GM18873 (cell line): ENCODE data around the gene CST9.
A peak's percentile ranks its signal among the peaks of the same experiment; 100 is the strongest.
"Not testable (repeated sequence)": the region's sequence is repeated elsewhere in the genome, so short reads cannot be mapped to it uniquely, and the experiment has no call there.

Source experiments
- ATAC-seq: cut with Tn5 transposase; IDR thresholded peaks from one replicate; pipeline ENCODE4 v1.9.1; 2021; ENCODE audit warnings: mild to moderate bottlenecking, moderate library complexity, moderate number of reproducible peaks; ENCODE audit not compliant: unreplicated experiment, low FRiP score

The CST9 gene

DNA sequence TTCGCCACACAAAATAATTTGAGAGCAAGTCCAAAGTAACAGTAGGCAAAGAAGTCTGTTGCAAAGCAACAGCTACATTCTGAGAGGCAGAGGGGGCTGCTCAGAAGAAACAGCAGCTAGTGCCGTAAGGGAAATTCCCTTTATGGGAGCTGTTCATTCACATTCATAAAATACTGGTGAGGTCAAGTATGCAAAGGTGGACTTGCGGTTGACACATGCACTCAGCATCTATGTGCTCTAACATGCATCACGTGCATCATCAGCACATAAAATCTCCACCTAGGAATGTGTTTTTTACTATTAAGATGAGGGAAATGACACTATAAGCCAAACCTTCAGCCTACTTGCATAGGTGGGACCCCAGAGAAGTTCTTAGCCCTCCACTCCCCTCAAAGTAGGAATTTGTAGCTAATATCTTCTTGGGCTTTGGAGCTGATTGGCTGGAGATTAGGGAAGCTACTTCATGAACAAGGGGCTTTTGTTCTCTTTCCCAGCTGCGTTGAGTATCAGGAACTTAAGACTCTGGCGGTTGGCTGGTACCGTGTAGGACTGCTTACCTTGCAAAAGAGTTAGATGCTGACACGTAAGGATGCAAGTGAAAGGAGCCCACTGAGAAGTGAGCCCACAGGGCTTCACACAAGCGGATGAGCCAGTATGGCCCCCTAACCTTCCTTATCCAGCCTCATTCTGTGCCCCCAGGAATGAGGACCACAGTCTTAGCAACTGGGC lies 19.7 kb upstream of the CST9 start:
- ATAC-seq: no peak

DNA sequence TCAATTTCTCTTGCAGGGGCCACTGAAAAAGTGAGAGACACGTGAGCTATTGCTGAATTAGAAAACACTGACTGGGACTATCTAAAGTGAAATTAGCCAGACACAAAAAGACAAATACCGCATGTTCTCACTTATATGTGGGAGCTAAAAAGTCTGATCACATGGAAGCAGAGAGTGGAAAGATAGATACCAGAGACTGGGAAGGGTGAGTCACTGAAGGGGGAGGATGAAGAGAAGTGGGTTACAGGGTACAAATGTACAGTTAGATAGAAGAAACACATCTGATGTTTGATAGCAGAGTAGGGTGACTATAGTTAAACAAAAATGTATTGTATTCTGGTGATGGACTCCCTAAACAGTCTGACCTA lies 18.6 kb upstream of the CST9 start:
- ATAC-seq: no peak

DNA sequence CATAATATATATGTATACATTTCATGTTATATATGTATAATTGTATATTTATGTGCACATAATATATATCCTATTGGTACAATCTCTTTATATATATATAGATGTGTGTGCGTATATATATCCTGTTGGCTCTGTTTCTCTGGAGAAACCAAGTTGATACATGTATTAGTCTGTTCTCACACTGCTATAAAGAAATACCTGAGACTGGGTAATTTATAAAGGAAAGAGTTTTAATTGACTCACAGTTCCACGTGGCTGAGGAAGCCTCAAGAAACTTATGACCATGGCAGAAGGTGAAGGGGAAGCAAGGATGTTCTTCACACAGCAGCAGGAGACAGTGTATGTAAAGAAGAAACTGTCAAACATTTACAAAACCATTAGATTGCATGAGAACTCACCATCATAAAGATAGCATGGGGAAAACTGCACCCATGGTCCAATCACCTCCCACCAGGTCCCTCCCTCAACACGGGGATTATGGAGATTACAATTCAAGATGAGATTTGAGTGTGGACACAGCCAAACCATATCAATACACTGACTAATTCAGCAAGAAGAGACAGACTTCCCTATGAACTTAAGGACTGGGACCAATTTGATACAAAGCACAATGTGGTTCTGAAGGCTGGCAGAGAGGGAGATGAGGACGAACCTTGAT lies 18.1 kb upstream of the CST9 start:
- no peak for ATAC-seq

DNA sequence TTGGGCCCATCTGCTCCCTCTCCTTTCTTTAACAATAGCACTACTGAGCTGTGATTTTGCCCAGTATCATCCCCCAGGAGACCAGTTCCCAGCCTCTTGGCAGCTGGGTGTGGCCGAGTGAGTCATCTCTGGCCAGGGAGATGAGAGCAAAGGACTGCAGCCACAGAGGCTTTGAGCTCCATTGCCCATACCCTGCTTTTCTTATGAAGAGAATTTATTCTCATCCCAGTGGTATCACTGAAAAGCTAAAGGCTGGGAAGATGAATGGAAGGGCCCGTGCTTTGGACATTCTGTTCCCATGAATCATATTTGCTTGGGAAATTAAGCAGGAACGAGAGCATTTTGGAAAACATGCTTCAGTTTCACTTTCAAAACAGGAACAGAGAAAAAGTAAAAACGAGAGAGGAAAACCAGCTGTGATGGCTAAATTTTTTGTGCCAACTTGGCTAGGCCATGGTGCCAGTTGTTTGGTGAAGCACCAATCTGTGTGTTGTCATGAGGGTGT lies 17.2 kb upstream of the CST9 start:
- no peak for ATAC-seq

DNA sequence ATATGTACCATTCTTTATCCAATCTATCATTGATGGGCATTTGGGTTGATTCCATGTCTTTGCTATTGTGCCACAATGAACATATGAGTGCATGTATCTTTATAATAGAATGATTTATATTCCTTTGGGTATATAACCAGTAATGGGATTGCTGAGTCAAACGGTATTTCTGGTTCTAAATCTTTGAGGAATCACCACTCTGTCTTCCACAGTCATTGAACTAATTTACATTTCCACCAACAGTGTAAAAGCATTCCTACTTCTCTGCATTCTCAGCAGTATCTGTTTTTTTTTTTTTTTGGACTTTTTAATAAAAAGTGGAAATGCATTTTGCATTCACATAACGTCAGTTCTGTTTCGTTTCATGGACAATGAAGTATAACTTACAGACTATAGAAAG lies 16.7 kb upstream of the CST9 start:
- ATAC-seq: not testable (repeated sequence)

DNA sequence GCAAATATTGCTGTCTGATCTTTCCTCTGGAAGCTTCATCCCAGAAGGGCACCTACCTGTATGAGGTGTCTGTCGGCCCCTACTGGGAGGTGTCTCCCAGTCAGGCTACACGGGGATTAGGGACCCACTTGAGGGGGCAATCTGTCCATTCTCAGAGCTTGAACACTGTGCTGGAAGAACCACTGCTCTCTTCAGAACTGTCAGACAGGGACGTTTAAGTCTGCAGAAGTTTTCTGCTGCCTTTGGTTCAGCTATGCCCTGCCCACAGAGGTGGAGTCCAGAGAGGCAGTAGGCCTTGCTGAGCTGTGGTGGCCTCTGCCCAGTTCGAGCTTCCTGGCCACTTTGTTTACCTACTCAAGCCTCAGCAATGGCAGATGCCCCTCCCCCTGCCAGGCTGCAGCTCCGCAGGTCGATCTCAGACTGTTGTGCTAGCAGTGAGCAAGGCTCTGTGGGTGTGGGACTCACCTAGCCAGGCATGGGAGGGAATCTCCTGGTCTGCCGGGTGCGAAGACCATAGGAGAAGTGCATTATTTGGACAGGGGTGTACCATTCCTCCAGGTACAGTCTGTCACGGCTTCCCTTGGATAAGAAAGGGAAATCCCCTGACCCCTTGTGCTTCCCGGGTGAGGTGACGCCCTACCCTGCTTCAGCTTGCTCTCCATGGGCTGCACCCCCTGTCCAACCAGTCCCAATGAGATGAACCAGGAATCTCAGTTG lies 15.1 kb upstream of the CST9 start:
- not testable (repeated sequence) for ATAC-seq

DNA sequence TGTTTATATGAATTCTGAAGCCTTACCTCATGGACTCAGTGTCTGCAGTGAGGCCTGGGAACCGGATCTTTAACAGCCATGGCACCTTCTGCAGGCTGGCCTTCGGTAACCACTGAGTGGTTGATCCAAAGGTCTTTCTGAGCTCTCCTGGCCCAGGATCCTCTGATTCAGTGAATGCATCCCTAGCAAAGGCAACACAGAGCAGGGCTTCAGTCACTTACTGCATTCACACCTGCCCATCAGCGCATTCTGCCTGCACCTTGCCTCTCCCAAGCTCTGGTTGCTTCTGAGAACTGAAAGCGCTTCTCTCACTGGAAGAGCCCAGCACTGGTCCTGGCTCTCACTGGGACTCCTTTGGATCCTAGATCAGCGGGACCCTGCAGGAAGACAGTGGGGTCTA lies 8.4 kb upstream of the CST9 start:
- ATAC-seq: no peak

DNA sequence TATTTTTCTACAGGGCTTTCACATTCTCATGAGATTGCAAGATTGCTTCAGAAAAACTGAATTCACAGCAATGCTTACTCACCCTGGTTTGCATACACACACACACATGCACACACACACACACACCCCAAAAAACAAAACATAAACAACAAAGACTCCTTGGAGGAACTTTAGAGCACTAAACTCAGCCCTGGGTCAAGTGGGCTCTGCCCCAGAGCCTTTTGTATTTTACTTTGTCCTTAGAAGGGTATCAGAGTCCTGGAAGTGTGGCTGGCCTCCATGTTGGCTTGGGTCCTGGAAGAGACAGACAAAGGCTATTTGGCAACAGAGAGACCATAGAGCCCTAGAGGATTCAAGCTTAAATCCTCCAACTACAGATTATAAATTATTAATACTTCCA lies 8.0 kb upstream of the CST9 start:
- no peak for ATAC-seq

DNA sequence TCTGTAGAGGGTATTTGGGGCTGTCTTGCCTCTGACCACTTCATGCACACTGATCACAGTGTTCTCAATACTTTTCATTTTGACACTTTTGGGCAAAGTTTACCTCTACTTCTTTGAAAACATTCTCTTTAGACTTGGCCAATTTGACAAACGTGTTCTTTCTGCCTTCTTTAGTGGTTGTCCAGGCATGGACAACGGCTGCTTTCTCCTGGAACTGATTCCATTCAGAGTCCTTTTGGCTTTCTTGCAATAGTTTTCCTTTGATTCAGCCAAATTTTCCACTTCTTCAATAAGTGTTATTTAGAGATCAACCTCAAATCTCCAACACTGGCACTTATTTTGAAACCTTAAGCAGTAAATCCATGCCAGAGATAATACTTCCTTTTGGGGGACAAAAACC lies 6.7 kb upstream of the CST9 start:
- ATAC-seq: no peak

DNA sequence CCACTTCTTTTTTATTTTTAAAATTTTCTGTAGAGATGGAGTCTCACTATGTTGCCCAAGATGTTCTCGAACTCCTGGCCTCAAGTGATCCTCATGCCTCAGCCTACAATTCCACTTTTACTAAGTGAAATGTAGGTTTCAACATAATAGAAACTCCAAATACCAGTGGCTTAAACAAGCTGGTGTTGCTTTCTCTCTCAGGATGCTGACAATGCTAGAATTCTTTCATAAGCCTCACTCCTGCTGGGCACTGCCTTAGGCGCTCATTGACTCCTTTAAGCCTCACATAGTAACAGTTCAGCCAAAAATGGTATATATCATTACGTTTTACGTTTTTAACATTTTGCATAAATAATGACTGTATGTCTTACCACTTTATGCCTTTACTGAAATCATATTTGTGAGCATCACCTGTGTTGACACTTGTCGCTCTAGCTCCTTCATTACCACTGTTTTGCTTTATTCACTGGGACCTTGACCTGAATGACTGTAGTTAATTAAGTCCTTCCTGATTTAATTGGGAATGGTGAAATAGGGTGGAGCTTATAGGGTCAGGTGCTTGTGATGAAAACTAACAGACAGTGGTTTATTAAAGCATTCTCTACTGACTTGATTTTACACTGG lies 3.9 kb upstream of the CST9 start:
- ATAC-seq: no peak

DNA sequence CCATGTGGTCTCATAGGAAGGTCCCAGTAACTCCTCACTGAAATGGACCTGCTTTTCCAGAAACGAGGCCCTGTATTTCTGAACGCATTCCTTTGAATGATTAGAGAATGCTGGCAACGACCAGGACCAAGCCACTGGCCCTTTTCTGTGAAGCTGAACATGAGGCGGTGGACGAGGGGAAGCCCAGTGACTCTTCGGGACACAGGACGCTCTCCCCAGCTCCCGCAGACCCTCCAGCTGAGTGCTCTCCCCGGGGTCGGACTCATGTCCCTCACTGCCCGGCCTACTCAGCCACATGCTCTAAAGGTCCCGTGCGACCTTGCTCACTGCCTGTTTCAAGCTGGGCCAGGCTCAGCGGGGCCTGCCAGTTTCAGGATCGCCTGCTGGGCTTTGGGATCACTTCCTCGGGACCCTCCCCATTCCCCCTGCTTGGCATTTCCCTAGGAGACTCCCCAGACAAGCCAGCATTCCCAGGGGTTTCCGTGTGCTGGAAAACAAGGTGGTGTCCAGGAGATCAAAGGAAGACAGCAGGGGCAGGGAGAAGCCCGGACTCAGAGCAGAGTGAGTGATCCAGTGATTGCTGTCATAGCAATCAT lies 2.6 kb upstream of the CST9 start:
- ATAC-seq: no peak

DNA sequence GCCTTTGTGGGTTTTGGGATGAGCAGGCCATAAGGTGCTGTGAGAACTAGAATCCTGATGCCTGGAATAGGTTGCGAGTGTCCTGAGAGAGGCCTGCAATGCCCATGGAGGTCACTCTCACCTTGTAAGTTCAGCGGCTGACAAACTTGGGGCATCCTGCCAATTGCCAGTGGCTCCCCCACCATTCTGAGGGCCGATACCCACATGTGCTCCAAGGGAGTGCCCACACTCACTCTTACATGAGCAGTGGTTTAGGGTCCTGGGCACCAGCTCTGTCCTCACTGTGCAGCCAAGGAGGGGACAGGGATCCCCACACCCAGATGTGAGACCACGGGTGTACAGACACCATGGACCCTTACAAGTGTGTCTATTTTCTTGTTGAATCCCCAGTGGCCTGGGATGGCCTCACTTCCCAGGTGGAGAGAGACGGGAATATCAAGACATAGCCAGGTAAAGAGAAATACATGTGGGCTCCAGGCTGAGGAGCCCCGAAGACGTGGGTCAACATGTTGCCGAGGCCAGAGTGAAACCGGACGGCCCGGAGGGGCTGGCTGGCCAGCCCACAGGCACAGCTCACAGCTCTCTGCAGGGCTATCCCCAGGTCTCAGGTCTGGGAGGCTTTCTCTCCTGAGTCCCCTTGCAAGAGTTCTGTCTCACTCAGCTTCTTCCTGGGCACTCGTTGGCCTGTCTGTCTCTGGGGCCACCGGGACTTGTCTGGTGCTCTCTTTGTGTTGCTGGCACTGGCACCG lies 2.0 kb upstream of the CST9 start:
- ATAC-seq: no peak

DNA sequence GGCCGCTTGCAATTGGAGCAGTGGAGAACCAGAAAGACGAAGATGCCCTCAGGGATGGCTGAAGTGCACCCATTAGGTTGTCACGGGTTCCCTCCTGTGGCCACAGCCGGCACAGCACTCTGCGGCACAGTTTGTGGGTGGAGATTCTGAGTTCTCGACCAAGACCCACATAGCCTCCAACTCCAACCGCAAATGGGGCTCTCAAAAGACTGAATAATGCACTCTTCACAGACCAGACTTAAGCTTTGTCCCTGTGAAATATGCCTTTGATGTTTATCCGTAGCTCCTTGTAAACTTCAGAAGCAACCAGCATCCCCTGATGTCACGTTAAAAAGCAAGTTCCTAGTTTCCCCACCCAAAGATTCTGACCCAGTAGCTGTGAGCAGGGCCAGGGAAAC lies 934 bp upstream of the CST9 start:
- peak; percentile 79 for ATAC-seq

DNA sequence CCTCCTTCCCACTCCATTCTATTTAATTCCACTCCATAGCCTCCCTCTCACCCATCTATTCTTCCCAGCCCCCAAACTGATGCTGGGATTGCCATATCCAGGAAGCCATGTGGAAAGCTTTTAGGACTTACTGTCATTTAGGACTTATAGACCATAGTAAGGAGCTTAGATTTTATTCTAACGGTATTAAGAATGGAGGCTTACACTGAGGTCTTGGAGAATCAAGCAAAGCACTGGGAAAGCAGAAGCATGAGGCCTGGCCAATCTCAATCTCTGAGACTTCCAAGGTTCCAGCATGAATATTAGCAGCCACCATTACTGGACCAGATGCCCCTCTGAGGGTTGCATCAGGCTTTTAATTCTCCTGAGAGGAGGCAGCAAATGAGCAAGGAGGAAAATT lies 1.4 kb downstream of the CST9 start:
- no peak for ATAC-seq

DNA sequence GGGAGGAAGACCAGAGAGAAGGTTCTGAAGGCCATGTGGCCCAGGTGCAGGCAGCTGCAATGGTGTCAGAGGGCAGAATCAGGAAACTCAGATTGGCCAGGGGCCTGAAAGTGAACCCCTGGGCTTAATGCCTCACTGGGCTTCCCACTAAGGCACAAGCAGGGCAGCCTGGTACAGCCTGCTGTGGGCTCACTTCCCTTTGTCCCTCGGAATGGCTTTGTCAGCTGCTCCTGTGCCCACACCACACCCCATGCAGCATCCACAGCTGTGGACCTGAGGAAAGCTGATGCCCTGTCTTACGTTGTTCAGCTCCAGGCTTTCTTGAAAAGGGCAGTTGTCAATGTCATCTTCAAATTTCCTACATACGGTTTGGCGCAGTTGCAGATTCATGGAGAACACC lies 2.4 kb downstream of the CST9 start:
- ATAC-seq: no peak

DNA sequence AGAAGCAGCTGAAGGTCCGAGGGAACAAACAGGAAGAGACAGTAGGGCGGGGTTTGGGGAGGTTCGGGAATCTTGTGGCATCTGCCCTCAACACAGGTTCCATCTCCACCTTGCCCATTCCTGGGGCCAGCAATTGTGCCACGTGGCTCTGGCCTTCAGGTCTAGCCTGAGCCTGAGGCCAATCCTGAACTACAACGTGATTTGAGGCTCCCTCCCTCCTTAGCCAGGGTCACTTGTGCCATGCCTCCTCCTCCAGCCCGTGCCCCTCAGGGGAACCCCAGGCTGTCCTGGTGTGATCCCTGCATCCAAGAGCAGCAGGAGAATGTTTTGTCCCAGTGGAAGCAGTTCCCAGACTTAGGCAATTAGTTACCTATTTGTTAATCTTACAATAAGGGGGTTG lies 3.0 kb downstream of the CST9 start:
- no peak for ATAC-seq

DNA sequence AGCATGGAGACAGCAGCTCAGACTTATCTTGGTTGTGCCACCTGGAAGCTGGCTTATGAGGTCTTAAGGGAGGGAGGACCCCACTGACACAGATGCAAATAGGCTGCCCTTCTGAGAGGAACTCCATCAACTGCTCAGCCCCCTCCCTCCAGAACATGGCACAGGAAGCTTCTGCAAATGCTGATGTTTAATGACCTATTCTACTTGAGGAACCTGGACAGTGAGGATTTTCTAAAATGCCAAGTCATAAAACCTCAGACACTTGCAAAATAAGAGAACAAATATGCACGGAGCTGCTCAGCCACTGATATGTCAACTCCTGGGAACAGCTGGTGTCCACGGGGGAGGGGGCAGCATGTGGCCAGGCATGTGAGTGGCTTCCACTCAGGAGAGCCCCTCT lies 3.5 kb downstream of the CST9 start:
- ATAC-seq: no peak

DNA sequence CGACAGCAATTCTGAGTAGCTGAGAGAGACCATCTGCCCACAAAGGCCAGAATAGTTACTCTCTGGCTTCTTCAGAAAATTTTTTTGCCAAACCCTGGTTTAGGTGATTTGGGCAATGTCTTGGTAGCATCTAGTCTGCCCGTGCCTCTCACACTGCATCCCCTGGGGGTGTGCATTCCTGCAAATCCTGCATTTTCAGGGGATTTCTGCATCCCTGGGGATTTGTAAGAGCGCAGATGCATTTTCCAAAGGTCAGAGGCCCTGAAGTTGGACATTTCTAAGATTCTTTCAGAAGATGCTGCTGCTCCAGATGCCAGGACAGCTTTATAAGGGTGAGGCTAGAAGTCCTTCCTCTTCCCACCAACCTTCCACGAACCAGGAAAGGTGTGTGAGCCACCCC lies 4.0 kb downstream of the CST9 start:
- ATAC-seq: no peak

DNA sequence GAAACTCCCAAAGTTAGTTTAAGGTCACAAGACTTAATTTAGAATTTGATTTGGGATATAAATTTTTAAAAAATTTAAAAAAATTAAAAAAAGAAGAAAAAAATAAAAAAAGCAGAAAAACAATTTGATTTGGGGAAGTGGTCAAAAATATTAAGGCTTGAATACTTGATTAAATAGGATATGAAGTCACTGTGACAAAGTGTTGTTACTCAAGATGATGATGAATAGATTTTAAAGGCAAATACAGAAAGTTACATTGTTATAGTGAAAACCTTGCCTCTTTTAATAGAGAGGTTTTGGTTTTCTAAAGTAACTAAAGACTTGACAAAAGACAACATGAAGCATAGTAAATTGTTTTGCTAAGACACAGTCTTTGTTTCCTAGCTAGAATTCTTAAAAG lies 7.2 kb downstream of the CST9 start:
- ATAC-seq: no peak

DNA sequence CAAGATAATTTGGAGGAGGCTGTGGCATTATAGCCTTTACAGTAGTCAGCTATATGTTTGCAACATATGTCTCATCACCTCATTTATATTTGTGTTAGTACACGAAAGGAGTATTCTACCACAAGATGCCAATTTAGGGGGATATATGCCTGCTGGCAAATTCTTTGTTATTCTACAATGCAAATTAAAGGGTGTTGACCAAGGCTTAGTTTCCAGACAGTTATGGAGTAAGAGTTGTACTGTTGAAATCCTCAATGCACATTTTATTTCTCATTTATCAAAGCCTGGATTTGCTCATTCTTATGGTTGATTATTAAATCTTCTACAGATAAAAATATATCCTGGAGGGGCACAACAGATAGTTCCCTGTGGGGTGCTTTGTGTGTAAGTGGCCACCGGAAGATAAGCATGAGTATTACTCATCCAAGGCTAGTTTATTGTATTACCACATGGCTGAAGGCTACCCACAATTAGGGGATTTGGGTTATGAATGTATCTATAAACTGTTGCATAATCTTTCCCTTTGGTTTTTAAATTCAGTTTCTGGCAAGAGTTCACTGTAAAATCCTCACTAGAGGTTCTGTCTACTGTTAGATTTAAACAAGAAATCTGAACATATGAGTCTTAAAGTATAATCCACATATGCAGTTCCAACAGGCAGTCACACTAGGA lies 9.0 kb downstream of the CST9 start:
- ATAC-seq: no peak
